AG04449 (cell line): ENCODE results near the gene YIF1A.

ENCODE experiments used
- CTCF ChIA-PET: fragments of 350-600 bp; formaldehyde crosslinking; extraction: SDS; loops from one replicate; lab custom pipeline; 2021; ENCODE audit warnings: antibody characterized with exemption; lab: Yijun Ruan, JAX
- POLR2A ChIA-PET: fragments of 400-600, 350-600 bp; formaldehyde crosslinking; extraction: SDS; loops from one replicate; lab custom pipeline; 2020; ENCODE audit warnings: antibody characterized with exemption, inconsistent platforms; lab: Yijun Ruan, JAX
- DNase-seq: peaks from one replicate; pipeline ENCODE4 v3.0.0-alpha.2; 2010; ENCODE audit warnings: low read depth, low spot score
- H3K4me3 ChIP-seq: 2 replicates; pipeline ENCODE4 v1.5.1; 2011; ENCODE audit warnings: low read depth, mild to moderate bottlenecking, control low read depth, low read length
- TF ChIP-seq, protein P1 (sequence below): IDR thresholded peaks from one replicate; pipeline ENCODE4 v1.5.1; 2011; ENCODE audit warnings: mild to moderate bottlenecking, moderate library complexity, low read length, control low read depth, inconsistent platforms; ENCODE audit not compliant: insufficient read depth; ENCODE audit errors: missing control alignments

YIF1A gene

GRCh38 chr11:66327171-66328030 is 38.5 kb upstream of the YIF1A start:
- ChIA-PET CTCF (interaction anchor here (0.6 to 3.8 kb wide), 12 partner anchors 8 to 48 kb away, joined by 3 to 61 read pairs (median 4); partner anchors contain the start of genes B4GAT1, BRMS1, CD248 and TMEM151A), POLR2A (interaction anchor here (0.6 to 3.7 kb wide), 8 partner anchors 8 to 43 kb away, joined by 3 to 64 read pairs (median 6); partner anchors contain the start of genes CD248 and RIN1)
- TF ChIP-seq, protein P1, sequence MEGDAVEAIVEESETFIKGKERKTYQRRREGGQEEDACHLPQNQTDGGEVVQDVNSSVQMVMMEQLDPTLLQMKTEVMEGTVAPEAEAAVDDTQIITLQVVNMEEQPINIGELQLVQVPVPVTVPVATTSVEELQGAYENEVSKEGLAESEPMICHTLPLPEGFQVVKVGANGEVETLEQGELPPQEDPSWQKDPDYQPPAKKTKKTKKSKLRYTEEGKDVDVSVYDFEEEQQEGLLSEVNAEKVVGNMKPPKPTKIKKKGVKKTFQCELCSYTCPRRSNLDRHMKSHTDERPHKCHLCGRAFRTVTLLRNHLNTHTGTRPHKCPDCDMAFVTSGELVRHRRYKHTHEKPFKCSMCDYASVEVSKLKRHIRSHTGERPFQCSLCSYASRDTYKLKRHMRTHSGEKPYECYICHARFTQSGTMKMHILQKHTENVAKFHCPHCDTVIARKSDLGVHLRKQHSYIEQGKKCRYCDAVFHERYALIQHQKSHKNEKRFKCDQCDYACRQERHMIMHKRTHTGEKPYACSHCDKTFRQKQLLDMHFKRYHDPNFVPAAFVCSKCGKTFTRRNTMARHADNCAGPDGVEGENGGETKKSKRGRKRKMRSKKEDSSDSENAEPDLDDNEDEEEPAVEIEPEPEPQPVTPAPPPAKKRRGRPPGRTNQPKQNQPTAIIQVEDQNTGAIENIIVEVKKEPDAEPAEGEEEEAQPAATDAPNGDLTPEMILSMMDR = no peak
- 0 out of 2 replicates have a peak overlapping the region, but pooled peaks have one; percentile 6 for H3K4me3 ChIP-seq
- DNase-seq = no peak

GRCh38 chr11:66326261-66327111 is 37.5 kb upstream of the YIF1A start:
- CTCF ChIA-PET = interaction anchor here (0.6 to 3.8 kb wide), 12 partner anchors 8 to 47 kb away, joined by 3 to 61 read pairs (median 4); partner anchors contain the start of genes B4GAT1, BRMS1, CD248 and TMEM151A
- no peak overlapping the region for H3K4me3 ChIP-seq
- no peak for DNase-seq
- POLR2A ChIA-PET = interaction anchor here (0.6 to 3.7 kb wide), 9 partner anchors 9 to 44 kb away, joined by 3 to 64 read pairs (median 4); partner anchors contain the start of genes CD248 and RIN1
- TF ChIP-seq, protein P1 = no peak

GRCh38 chr11:66325263-66325671 is 36.3 kb upstream of the YIF1A start:
- TF ChIP-seq, protein P1 = no peak
- ChIA-PET CTCF (interaction anchor here (0.6 to 3.8 kb wide), 3 partner anchors 10 to 22 kb away, joined by 3 to 61 read pairs (median 5); partner anchors contain the start of gene RIN1), POLR2A (interaction anchor here (1.3 to 3.7 kb wide), 3 partner anchors 9 to 12 kb away, joined by 4 to 64 read pairs (median 29); partner anchors contain the start of genes CD248 and RIN1)
- no peak for DNase-seq
- H3K4me3 ChIP-seq = no peak overlapping the region

DNA sequence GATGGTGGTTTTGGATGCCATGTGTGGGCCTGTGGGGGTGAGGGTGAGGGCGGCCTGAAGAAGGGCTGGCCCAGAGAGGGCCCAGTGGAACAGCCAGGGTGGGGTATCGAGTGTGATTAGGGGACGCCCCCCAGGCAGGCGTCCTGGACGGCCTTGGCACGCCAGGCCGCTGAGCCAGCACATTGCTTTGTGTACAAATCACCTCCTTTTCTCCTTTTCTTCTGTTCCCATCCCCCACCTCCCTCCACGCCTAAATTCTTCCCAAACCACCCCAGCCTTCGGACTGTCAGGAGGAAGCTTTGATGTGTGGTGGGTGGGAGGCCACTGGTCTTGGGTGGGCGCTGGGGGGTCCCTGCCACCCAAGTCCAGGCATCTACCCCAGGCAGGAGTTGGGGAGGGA is 35.7 kb upstream of the YIF1A start:
- H3K4me3 ChIP-seq = no peak overlapping the region
- TF ChIP-seq, protein P1 = no peak
- POLR2A ChIA-PET = interaction anchor here (0.9 to 3.7 kb wide), 5 partner anchors 8 to 36 kb away, joined by 3 to 64 read pairs (median 6); partner anchors contain the start of genes CD248, RIN1 and YIF1A
- CTCF ChIA-PET = interaction anchor here (3.8 kb wide), 1 partner anchor 13 kb away, joined by 61 read pairs; no protein-coding TSS in a partner anchor
- DNase-seq = no peak

DNA sequence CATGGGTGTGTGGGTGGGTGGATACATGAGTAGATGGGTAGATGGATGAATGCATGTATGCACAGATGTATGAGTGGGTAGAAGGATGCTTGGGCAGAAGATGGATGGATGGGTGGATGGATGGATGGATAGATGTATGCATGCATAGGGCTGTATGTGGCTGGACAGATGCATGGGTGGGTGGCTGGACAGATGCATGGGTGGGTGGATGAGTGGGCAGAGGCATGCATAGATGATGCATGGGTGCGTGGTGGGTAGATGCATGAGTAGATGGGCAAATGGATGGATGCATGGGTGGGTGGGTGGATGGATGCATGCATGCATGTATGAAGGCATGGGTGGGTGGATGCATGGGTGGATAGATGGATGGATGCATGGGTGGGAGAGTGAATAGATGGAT is 34.7 kb upstream of the YIF1A start:
- TF ChIP-seq, protein P1 = no peak
- no peak overlapping the region for H3K4me3 ChIP-seq
- CTCF ChIA-PET = interaction anchor here (3.8 kb wide), 1 partner anchor 12 kb away, joined by 61 read pairs; no protein-coding TSS in a partner anchor
- DNase-seq = no peak
- POLR2A ChIA-PET = interaction anchor here (0.6 to 1.1 kb wide), 2 partner anchors 11 to 53 kb away, joined by 4 to 6 read pairs; no protein-coding TSS in a partner anchor
